Stimulated activated CD4-positive, alpha-beta T cell treated with anti-CD3 and anti-CD28 coated beads, Interleukin-15, amount 100 ng/mL, for 24 hours (primary cell): ENCODE results near the gene PTPN14.

Experiments
- DNase-seq: peaks from one replicate; pipeline ENCODE4 v3.0.0-alpha.2; 2020

Gene PTPN14

DNA sequence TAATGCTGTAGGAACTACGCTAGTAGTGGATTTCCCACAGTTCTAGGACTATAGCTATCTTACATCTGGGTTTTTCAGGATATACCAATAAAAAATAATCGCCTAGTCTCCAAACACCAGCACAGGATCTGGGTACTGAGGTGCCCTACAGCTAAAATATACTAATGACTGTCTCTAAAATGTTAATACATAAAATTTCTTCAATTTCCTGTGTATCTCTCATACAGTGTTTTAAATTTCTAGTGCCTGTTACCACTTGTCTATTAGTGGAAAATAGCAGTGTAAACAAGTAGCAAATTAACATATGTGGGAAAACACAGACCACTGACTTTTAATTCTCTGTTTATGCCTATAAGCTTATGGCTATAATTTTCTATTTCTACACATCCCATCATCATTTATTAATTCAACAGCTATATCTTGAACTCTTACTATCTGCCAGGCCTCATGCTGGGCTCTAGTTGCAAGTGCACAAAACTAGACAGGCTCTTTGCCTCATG, 16.1 kb upstream of the PTPN14 start:
- no peak for DNase-seq

DNA sequence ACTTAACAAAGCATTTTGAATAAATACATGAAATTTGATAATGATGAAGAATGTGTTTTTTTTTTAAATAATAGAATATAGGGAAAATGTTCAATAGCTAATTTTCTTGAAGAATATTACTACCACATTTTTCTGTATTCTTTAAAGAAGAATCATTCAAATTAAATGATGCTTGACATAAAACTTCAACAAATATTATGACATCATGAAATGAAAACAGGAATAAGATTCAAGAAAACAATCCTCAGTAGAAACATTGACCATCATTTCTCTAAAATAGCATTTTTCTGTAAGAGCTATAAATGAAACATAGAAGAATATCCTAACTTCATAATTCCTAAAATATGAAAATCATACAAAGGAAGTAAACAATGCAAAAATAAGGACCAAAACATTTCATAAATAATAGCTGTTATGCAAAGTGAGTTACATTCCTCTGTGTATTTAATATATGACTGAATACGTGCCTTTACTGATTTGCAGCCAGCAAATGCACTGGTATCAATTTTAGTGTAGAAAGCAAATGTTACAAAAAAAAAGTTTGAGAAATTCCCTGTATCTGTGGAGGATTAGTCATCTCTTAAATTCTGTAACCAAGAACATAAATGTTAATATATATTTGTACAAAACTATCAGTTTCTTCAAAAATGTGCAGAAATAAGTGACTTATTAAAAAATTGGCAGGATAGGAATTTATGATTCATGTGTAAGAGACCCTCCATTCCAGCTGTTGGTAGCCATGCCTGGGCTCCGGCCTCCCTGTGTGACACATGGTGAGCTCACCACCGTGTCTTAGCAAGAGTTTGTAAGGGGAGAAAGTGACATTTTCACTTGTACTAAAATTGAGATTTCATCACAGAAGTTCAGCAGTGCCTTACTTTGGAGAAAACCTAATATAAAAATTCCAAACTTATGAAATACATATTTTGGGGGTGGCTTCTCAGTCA, 15.0 kb upstream of the PTPN14 start:
- peak; percentile 40 for DNase-seq

DNA sequence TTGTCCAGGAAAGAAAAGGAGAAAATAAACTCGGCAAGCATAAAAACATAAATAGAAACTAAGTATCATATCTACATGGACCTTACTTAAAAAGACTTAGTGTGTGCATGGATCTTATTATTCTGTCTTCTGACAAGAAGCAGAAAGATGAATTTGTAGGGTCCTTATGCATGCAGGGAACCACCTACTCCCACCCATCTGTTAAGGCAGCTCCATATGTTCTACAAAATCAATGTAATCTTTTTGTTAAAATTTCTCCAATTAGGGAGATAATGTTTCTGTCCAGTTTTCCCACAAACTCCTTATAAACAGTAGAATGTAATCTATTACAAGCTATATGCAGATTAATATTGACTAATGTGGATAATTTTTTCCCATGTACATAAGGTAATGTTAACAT, 13.9 kb upstream of the PTPN14 start:
- DNase-seq, result no peak

- DNase-seq, result no peak
These were observed 12.5 kb upstream of the PTPN14 start for GRCh38 chr1:214563881-214564280.

DNA sequence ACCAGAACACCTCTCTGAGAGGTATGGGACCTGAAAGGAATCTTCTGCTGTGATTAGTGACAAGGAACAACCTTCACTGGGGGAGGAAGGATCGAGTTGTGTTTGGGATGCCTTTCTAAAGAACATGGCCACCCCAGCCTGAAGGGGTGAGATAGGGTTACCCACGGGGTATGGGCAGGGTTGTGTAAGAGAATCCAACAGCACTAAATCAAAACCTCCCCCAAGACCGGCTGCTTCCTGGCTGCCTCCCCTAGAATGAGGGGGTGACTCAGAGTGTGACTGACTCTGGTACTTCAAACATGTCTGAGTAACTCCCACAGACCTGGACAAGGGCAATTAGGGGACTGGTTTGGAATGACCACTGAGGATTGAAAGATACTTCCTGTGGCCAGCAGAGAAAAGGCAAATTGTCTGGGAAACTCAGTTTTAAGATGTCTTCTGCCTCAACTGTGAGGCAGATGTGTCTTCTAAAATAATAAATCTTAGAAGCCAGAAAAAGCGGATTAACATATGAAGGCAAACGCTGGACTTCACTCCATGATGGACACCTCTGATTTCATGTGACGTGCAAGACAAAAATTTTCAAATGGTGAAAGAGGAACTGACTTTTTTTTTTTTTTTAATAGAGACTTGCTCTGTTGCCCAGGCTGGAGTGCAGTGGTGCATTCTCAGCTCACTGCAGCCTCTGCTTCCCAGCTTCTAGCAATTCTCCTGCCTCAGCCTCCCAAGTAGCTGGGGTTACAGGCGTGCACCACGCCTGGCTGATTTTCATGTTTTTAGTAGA, 6.7 kb upstream of the PTPN14 start:
- DNase-seq, result no peak

- no peak for DNase-seq
These were observed 1.8 kb upstream of the PTPN14 start for GRCh38 chr1:214553142-214553710.

GRCh38 chr1:214552174-214552608, 789 bp upstream of the PTPN14 start:
- DNase-seq, result no peak

- peak; percentile 14 for DNase-seq
These were observed 456 bp downstream of the PTPN14 start for GRCh38 chr1:214550857-214551435.

DNA sequence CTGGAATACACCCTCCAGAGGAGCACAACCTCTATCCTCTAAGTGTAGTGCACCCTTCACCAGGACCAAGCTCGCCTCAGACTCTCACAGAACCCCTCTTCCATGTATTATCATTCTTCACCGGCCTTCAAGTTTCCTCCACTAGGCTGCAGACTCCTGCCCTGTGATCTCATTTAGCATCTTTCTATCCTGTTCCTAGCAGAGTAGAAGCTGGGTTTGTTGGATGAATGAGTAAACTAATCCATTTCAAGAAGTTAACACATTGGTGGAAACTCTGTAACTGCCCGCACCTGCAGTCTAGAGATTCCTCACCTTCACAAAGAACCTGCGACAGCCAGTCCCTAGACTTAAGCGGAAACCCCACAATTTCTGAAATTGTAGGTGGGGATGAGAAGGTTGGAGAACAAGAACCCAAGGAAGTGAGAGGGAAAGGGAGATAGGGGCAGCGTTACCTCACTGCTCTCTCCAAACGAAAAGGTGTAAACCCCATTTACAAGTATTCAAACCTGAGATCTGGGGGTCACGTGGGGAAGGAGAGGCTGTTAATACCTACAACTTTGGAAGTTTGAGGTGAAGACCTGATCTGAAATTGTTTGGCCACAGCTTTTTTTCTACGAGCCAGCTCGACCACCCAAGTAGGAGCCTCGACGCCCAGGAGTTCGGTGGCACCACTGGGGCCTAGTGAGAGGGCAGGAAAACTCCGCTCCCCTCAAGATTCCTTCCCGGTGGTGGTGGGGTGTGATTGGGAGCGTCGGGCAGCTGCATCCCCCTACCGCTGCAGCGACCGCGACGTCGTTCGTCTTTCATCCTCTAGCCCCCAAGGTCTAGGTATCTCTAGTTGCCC, 1.2 kb downstream of the PTPN14 start:
- no peak for DNase-seq

DNA sequence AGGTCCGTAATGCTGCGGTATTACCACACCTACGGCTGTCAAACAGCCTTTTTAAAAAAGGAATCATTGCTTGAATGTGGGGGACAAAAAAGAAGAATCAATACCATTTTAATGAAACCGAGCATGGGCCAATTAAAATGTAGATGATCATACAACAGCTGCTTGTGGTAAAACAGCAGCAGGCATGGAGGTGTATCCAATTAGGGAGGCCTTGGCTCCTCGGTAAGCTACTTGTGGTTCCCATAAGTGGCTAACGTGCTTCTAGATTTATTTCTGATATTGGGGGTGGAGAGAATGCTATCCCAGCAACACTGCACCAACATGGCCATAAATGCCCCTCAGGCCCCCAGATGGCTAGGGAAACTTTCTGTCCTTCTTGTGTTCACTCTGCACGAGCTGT, 1.8 kb downstream of the PTPN14 start:
- DNase-seq, result no peak

DNA sequence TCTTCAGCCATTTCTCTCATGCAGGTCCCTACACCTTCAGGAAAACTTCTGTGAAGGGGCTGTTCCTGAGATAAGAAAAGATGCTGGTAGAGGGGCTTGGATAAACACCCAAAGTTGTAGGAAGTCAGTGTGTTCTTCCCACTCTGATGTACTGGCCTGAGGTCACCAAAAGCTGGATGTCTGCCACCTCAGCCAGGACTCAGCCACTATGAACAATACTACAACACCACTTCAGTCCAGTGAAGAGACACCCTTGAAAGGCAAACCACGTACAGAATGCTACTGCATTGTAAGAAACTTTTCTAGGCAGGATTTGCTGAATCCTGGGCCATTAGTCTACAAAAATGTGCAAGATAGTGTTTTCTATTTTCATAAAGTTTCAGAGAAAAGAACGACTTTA, 2.4 kb downstream of the PTPN14 start:
- DNase-seq, result no peak

- no peak for DNase-seq
These were observed 3.1 kb downstream of the PTPN14 start for GRCh38 chr1:214548271-214548670.

DNA sequence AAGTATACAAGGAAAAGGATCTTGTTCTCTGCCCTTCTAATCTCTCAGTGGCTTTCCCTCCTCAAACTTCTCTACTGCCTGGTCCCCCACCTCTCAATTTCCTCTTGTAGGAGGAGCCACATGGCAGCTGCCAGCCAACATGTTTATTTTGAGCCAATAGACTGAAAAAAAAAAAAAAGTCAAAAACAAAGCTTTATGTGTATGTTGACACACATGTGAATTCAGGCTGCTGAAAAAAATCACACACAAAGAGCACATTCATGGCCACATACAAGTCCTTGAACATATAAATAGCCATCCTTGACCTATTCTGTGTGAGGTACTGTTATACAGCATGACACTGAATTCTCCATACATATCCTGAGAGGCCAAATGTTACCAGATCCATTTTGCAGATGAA, 3.7 kb downstream of the PTPN14 start:
- no peak for DNase-seq

DNA sequence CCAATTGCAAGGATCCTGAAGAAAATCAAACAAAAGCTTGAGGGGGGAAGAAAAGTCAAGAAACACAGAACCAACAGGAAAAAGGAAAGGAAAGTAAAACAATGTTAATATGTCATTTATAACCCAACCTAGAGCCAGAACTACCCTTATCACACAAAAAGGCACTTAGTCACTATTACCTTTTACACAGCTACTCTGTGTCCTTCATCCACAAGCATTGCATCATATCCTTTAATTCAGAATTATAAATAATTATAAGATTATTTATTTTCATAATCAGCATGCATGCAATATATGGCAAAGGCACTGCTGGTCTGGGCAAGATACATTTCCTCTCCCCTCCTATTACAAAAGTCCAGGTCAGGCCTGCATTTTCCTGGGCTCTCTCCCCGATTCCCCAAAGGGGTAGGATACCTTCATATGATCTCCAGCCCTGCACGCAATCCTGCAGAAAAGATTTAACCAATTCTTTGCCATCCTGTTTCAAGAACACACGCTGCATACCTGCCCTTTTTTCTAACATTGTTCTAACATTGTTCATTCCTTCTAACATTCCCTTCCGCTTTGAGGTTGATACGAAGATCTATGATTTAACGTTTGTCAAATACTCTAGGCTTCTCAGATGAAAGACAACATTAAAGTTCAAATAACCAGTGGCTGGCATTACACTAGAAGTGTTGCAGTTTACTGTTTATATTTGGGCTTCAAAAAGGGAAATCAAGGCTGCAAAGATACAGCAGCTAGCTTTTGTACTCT, 4.3 kb downstream of the PTPN14 start:
- no peak for DNase-seq

- DNase-seq, result no peak
These were observed 5.3 kb downstream of the PTPN14 start for GRCh38 chr1:214546084-214546483.

GRCh38 chr1:214545293-214545692, 6.1 kb downstream of the PTPN14 start:
- DNase-seq, result no peak

- DNase-seq, result no peak
These were observed 6.6 kb downstream of the PTPN14 start for GRCh38 chr1:214544791-214545190.

GRCh38 chr1:214542275-214543199, 8.9 kb downstream of the PTPN14 start:
- no peak for DNase-seq

- no peak for DNase-seq
These were observed 9.7 kb downstream of the PTPN14 start for GRCh38 chr1:214541693-214542092.

GRCh38 chr1:214541206-214541605, 10.2 kb downstream of the PTPN14 start:
- DNase-seq, result no peak
